Measurements from ENCODE around the gene HPS4. TPM values are rescaled to one million over a fixed set of nuclear protein-coding genes. Genes with fewer than 3 reads are reported as not detected.

Gene HPS4
- total RNA-seq, 6 donors from 2014 or later, result 22.5 to 93.2 (median 34.2) TPM

DNA sequence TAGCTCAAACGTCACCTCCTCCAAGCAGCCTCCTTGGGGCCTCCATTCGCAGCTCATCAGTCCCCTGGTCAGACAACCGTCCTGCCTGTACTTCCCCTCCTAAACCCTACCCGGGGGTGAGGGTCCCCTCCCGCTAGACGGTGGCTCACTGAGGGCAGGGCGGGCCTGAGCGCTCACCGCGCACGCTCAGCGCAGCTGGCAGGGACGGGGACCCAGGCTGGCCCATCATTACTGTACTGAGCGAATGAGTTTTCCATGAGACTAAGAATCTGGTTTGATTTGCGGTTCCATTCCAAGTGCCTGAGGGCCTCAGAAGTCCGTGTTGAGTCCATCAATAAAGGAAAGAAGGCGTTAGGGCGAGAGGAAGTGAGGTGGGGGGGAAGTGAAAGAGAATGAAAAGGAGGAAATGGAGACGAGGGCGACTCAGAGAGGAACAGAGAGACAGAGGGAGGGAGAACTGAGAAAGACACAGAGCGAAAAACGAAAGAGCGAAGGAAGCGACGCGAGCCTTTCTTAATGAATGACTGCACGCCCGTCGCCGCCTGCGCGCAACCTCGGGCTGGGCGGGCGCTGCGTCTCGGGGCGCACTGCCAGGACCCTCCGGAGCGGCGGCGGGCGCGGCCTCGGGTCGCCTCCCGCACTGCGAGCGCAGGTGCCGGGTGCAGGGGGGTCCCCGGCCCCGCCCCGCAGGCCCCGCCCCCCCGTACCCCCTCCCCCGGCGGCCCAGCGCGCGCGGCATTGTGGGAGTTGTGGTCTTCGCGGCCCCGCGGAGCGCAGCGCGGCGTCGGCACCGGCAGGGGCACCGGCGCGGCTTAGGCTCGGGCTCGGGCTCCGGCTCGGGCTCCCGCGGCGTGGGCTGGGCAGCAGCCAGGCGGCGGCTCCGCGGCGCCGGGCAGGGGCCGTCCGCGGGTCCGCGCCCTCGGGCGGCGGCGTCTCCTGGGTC lies 54.8 kb downstream of the HPS4 start, which contains the start of gene ASPHD2:
ASPHD2 (plus strand) TSS at position 746 of the 943 bp plus-strand sequence. CDS start 4,356 bp downstream, outside the sequence.
- ATAC-seq (ENCODE audit: low FRiP score in 2 of 2) (peak; percentile 68 to 89), DNase-seq (peak; percentile 47 to 94)
- 0 to 2% methylated on average over 24 to 47 of the region's 96 CpGs for WGBS, 2 donors
- H3K4me1 ChIP-seq, result peaks cover 5 to 16% (median 8%) of the 10 kb centered on the region in 4 donors
- H3K27ac ChIP-seq, result peak within 1 kb of the TSS; percentile 61 to 81 (median 70)
- peak in 2 of 4 donors; percentile 31 to 70 for TF ChIP-seq POLR2A (IDR thresholded peaks at IDR 0.05)
- TF ChIP-seq POLR2AphosphoS5 (IDR thresholded peaks at IDR 0.05), result peak in 1 of 2 donors; percentile 51
- TF ChIP-seq, protein P1, sequence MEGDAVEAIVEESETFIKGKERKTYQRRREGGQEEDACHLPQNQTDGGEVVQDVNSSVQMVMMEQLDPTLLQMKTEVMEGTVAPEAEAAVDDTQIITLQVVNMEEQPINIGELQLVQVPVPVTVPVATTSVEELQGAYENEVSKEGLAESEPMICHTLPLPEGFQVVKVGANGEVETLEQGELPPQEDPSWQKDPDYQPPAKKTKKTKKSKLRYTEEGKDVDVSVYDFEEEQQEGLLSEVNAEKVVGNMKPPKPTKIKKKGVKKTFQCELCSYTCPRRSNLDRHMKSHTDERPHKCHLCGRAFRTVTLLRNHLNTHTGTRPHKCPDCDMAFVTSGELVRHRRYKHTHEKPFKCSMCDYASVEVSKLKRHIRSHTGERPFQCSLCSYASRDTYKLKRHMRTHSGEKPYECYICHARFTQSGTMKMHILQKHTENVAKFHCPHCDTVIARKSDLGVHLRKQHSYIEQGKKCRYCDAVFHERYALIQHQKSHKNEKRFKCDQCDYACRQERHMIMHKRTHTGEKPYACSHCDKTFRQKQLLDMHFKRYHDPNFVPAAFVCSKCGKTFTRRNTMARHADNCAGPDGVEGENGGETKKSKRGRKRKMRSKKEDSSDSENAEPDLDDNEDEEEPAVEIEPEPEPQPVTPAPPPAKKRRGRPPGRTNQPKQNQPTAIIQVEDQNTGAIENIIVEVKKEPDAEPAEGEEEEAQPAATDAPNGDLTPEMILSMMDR (IDR thresholded peaks at IDR 0.05), result peak in 2 of 6 experiments; percentile 10 to 18
- TF ChIP-seq EP300 (IDR thresholded peaks at IDR 0.05), result no peak
- no peaks in the 10 kb centered on the region for H3K9me3 ChIP-seq
- no peaks in the 10 kb centered on the region for H3K27me3 ChIP-seq
- peak within 1 kb of the TSS; percentile 45 to 76 (median 74) for H3K4me3 ChIP-seq
- no peaks in the 10 kb centered on the region for H3K36me3 ChIP-seq

DNA sequence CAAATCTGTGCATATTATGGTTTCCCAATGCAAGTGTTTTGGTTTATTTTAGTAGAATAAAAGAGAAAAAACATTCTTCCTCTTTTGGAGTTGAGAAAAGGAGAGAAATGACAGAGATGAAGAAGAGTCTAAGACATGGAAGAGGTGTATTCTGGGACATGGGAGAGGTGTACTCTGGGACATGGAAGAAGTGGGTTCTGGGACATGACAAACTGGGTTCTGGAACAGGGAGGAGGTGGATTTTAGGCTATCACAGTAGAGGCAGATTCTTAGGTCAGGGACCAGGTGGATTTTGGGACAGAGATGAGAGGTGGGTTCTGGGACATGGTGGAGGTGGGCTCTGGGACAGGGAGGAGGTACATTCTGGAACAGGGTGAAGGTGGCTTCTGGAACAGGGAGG lies 56.7 kb downstream of the HPS4 start:
- H3K36me3 ChIP-seq, result no peaks in the 10 kb centered on the region
- no peak for ATAC-seq (ENCODE audit: low FRiP score in 2 of 2)
- TF ChIP-seq, protein P1 (IDR thresholded peaks at IDR 0.05), result no peak
- TF ChIP-seq POLR2A (IDR thresholded peaks at IDR 0.05) (no peak), EP300 (IDR thresholded peaks at IDR 0.05) (no peak), POLR2AphosphoS5 (IDR thresholded peaks at IDR 0.05) (no peak)
- H3K9me3 ChIP-seq, result peaks cover 6 to 10% (median 8%) of the 10 kb centered on the region in 4 donors
- no peaks in the 10 kb centered on the region for H3K27me3 ChIP-seq
- no peak overlapping the region for H3K4me3 ChIP-seq
- H3K27ac ChIP-seq, result no peak overlapping the region
- DNase-seq, result no peak
- peaks cover 5 to 16% (median 8%) of the 10 kb centered on the region in 4 donors for H3K4me1 ChIP-seq

DNA sequence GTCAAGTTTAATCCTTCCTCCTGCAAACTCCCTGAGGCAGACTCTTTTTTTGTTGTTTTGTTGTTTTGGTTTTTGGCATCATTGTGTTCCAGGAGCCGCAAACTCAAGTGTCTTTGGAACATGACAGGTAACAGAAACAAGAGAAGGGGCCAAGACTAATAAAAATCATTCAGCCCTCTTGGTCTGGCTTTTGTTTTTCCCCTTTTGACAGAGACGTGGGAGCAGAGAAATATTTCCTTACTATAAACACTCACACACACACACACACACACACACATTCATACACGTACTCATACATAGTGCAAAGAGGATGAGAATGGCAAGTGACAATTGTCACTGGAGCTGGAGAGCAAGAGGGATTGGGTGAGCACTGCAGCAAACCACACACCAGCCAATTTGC lies 65.0 kb downstream of the HPS4 start:
- no peak for ATAC-seq (ENCODE audit: low FRiP score in 2 of 2)

DNA sequence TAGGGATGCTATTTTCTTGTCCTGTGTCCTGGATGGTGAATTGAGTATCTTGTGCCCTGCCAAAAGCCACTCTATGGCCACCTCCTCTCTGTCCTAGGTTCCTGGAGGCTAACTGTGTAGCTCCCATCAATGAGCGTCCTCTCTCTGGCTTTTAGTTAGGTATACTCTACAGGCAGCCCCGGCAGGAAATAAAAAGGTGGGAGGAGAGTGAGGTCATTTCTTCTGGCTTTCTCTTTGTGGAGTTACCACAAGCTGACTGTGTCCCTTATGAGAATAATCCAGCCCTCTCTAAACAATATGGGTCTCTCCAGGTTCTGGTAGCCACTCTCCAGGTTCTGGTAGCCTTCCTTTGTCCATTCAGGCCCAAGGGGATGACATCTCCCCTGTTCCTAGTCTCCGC lies 66.2 kb downstream of the HPS4 start:
- H3K27me3 ChIP-seq, result no peaks in the 10 kb centered on the region
- DNase-seq (no peak), ATAC-seq (ENCODE audit: low FRiP score in 2 of 2) (no peak)
- H3K36me3 ChIP-seq, result no peaks in the 10 kb centered on the region
- no peaks in the 10 kb centered on the region for H3K4me1 ChIP-seq
- TF ChIP-seq, protein P1 (IDR thresholded peaks at IDR 0.05), result no peak
- TF ChIP-seq EP300 (IDR thresholded peaks at IDR 0.05) (no peak), POLR2AphosphoS5 (IDR thresholded peaks at IDR 0.05) (no peak), POLR2A (IDR thresholded peaks at IDR 0.05) (no peak)
- H3K9me3 ChIP-seq, result peaks cover 0 to under 1% (median 0%) of the 10 kb centered on the region in 4 donors
- 81 to 90% methylated on average over 3 of the region's 3 CpGs for WGBS, 2 donors
- H3K4me3 ChIP-seq, result no peak overlapping the region
- H3K27ac ChIP-seq, result no peak overlapping the region

More for the DNA sequence above, 65.0 kb downstream of the HPS4 start:
- no peaks in the 10 kb centered on the region for H3K36me3 ChIP-seq
- no peaks in the 10 kb centered on the region for H3K27me3 ChIP-seq
- H3K4me1 ChIP-seq, result no peaks in the 10 kb centered on the region
- DNase-seq, result no peak
- TF ChIP-seq EP300 (IDR thresholded peaks at IDR 0.05) (no peak), POLR2A (IDR thresholded peaks at IDR 0.05) (no peak), POLR2AphosphoS5 (IDR thresholded peaks at IDR 0.05) (no peak)
- TF ChIP-seq, protein P1 (IDR thresholded peaks at IDR 0.05), result no peak
- H3K9me3 ChIP-seq, result peaks cover 6 to 10% (median 8%) of the 10 kb centered on the region in 4 donors
- H3K27ac ChIP-seq, result no peak overlapping the region
- H3K4me3 ChIP-seq, result no peak overlapping the region
- WGBS, 2 donors, result 40 to 58% methylated on average over 3 of the region's 3 CpGs
